Uterus (tissue), 4 donors: ENCODE data around the gene INPP4A. TPM values are rescaled to one million over a fixed set of nuclear protein-coding genes. Genes with fewer than 3 reads are reported as not detected.

Source experiments
- DNase-seq, 2 donors: peaks; one replicate each; pipeline ENCODE4 v3.0.0-alpha.2; 2019 to 2020
- H3K27ac ChIP-seq, 2 donors: fragments of 200-600 bp; sonication (generic); 1 replicate in 1 of 2; 2 replicates in 1 of 2; pipeline ENCODE4 v1.5.1; 2016 to 2018
- H3K27me3 ChIP-seq, 2 donors: fragments of 200-600 bp; sonication (generic); one replicate each; pipeline ENCODE4 v1.5.1; 2018 to 2019; ENCODE audit warnings: control low read depth in 1 of 2
- H3K36me3 ChIP-seq, 2 donors: fragments of 200-600 bp; sonication (generic); one replicate each; pipeline ENCODE4 v1.5.1; 2019; ENCODE audit warnings: control low read depth in 1 of 2
- H3K4me1 ChIP-seq, 2 donors: fragments of 200-600 bp; sonication (generic); one replicate each; pipeline ENCODE4 v1.5.1; 2018 to 2019; ENCODE audit warnings: control low read depth in 1 of 2
- H3K4me3 ChIP-seq, 2 donors: fragments of 200-600 bp; sonication (generic); 1 replicate in 1 of 2; 2 replicates in 1 of 2; pipeline ENCODE4 v1.5.1; 2018 to 2019; ENCODE audit warnings: mild to moderate bottlenecking in 1 of 2
- H3K9me3 ChIP-seq, 2 donors: fragments of 200-600 bp; sonication (generic); one replicate each; pipeline ENCODE4 v1.5.1; 2019; ENCODE audit warnings: control low read depth in 1 of 2
- POLR2A ChIP-seq, 2 donors: fragments of 450-650 bp; IDR thresholded peaks; one replicate each; pipeline ENCODE4 v1.6.1; 2016; ENCODE audit warnings: antibody characterized with exemption in 2 of 2, mild to moderate bottlenecking in 1 of 2, moderate library complexity in 1 of 2
- intact Hi-C: fragments of 100-400 bp; cut with DNase I; formaldehyde crosslinking; loops from one replicate; pipeline ENCODE4 v1.15.1; 2023; ENCODE audit warnings: low total_unique reads
- total RNA-seq, 4 donors: library from RNA; depleted of rRNA in 3 of 4; stranded (reverse); fragments of >200 nt in 3 of 4; gene quantifications; one replicate each; pipeline versions ENCODE4 v1.1.0 to v1.2.4, GENCODE V29; 2014 to 2023
- TF ChIP-seq, protein P1 (sequence below), 4 experiments: fragments of 200-600 bp in 2 of 4; fragments of 450-650 bp in 2 of 4; sonication (generic) in 2 of 4; IDR thresholded peaks; one replicate each; pipeline ENCODE4 v1.5.1; 2016 to 2019; ENCODE audit warnings: antibody characterized with exemption in 4 of 4, mild to moderate bottlenecking in 2 of 4, moderate library complexity in 1 of 4
- donor health status: DM: yes; HTN: yes; CAD: no.

INPP4A gene
- total RNA-seq, 4 donors from 2014 or later: 8.7 to 40.2 (median 35.2) TPM

DNA sequence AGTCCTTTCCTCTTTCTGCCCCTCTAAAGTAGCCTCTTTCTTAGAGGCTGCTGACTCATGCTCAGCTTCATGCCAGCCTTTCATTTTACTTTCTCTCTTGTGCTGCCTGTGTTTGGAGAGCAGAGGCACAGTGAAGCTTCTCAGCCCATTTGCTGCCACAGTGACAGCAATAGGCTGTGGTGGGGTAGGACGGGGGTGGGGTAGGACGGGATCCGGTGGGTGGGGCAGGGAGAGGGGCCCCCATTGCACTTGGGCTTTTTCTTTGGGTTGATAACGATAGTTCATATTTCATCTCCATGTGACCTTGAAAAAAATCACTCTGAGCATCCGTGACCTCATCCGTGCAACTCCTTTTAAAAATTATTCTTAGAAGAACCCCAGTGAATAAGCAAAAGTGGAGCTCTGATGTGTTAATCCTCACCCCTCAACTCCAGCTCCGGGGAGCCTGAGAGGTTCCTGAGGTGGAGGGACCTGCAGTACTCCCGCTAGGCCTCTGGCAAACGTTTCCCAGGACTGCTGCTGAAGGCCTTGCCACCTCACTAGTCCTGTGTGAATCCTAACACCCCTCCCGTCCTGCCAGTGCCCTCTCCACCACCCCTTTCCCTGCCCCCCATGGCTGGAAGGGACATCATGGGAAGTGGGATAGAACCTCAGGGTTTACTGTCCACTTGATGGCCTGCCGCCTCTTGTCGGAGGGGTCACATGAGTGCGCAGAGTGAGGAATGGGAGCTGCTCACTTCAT lies 70.8 kb downstream of the INPP4A start:
- no peaks in the 10 kb centered on the region for H3K36me3 ChIP-seq
- H3K27me3 ChIP-seq: no peaks in the 10 kb centered on the region
- H3K27ac ChIP-seq: no peak overlapping the region
- intact Hi-C loops: no loop called here
- TF ChIP-seq, protein P1, sequence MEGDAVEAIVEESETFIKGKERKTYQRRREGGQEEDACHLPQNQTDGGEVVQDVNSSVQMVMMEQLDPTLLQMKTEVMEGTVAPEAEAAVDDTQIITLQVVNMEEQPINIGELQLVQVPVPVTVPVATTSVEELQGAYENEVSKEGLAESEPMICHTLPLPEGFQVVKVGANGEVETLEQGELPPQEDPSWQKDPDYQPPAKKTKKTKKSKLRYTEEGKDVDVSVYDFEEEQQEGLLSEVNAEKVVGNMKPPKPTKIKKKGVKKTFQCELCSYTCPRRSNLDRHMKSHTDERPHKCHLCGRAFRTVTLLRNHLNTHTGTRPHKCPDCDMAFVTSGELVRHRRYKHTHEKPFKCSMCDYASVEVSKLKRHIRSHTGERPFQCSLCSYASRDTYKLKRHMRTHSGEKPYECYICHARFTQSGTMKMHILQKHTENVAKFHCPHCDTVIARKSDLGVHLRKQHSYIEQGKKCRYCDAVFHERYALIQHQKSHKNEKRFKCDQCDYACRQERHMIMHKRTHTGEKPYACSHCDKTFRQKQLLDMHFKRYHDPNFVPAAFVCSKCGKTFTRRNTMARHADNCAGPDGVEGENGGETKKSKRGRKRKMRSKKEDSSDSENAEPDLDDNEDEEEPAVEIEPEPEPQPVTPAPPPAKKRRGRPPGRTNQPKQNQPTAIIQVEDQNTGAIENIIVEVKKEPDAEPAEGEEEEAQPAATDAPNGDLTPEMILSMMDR (IDR thresholded peaks at IDR 0.05): no peak
- TF ChIP-seq POLR2A (IDR thresholded peaks at IDR 0.05): no peak
- no peak overlapping the region for H3K4me3 ChIP-seq
- no peaks in the 10 kb centered on the region for H3K9me3 ChIP-seq
- no peak for DNase-seq
- peaks cover 0 to 10% of the 10 kb centered on the region in 2 donors for H3K4me1 ChIP-seq

DNA sequence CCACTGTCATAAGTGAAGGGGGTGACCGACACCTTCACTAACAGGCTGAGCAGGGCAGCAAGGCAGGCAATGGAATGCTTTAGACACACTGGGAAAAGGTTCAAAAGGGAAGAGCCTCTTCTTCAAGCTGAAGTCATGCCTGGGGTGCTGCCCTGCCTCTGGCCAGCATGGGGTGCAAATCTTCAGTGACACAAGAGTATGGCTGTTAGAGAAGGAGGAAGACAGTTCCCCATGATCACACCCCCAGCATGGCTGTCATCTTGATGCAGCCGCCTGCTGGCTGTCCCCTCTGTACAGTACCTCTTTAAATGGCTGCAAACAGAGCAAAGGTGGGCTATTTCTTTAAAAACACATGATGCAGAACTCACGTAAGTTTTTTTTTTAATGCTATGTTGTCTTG lies 71.9 kb downstream of the INPP4A start:
- TF ChIP-seq, protein P1 (IDR thresholded peaks at IDR 0.05): no peak
- TF ChIP-seq POLR2A (IDR thresholded peaks at IDR 0.05): no peak
- H3K27me3 ChIP-seq: no peaks in the 10 kb centered on the region
- intact Hi-C loops: no loop called here
- no peak overlapping the region for H3K4me3 ChIP-seq
- H3K4me1 ChIP-seq: peaks cover 0 to 10% of the 10 kb centered on the region in 2 donors
- no peak for DNase-seq
- no peak overlapping the region for H3K27ac ChIP-seq
- no peaks in the 10 kb centered on the region for H3K36me3 ChIP-seq
- H3K9me3 ChIP-seq: no peaks in the 10 kb centered on the region

DNA sequence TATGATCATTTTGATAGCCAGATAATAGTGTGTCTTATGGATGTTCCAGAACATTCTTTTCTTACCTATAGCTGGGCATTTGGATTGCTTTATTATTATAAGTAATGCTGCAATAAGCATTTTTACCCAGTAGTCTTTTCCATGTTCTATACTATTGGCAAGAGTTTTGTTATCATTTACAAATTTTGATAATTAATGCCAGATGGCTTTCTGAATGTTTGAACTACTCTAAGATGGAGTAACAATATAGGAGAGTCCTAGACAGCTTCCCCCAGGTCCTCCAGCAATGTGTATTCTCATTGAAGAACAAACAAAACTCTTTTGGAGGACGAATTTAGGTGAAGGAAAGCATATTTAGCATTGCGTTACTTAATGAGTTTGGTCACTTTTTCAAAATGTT lies 73.0 kb downstream of the INPP4A start:
- Histone ChIP-seq H3K4me3 (no peak overlapping the region), H3K27me3 (no peaks in the 10 kb centered on the region), H3K27ac (no peak overlapping the region), H3K9me3 (no peaks in the 10 kb centered on the region), H3K36me3 (no peaks in the 10 kb centered on the region), H3K4me1 (peaks cover 0 to 10% of the 10 kb centered on the region in 2 donors)
- TF ChIP-seq, protein P1 (IDR thresholded peaks at IDR 0.05): no peak
- no peak for TF ChIP-seq POLR2A (IDR thresholded peaks at IDR 0.05)
- intact Hi-C loops: no loop called here
- DNase-seq: no peak

DNA sequence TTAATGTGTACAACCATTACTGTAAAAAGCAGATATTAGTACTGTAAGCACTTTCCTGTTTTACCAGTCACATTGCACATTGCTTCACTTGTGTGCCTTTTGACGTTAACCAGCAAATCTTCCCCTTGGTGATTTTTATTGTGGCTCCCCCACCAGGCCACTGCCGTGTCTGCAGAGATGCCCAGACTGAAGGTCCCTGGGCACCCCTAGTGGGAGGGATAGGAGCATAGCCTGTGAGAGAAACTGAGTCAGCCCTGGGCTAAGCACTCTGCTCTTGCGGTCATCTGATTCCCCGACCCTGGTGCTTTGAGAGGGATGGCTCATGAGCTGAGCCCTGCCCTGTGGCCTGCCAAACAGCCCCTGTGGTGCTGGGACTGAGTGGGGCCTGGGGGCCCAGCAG lies 73.4 kb downstream of the INPP4A start:
- no peak overlapping the region for H3K4me3 ChIP-seq
- H3K4me1 ChIP-seq: peaks cover 0 to 10% of the 10 kb centered on the region in 2 donors

DNA sequence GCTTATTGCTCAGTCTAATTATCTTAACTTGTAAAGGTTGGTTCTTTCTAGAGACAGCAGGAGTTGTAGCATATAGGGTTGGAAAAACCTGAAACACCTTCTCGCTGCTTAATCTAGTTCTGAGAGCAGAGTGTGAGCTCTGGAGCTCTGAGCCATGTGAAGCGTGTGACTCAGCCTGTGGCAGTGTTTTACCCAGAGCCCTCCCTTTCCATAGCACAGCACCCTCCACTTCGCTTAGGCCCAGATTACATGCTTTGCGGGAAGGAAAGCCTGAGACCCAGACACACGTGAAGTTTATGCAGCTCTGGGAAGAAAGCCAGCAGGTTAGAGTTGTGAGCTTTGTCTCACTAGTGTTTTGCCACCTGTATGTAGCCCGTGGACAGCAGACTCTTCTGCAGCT lies 74.5 kb downstream of the INPP4A start:
- Histone ChIP-seq H3K4me1 (peaks cover 0 to 10% of the 10 kb centered on the region in 2 donors), H3K36me3 (no peaks in the 10 kb centered on the region), H3K9me3 (no peaks in the 10 kb centered on the region), H3K4me3 (no peak overlapping the region), H3K27ac (no peak overlapping the region), H3K27me3 (no peaks in the 10 kb centered on the region)
- intact Hi-C loops: no loop called here
- DNase-seq: no peak
- TF ChIP-seq POLR2A (IDR thresholded peaks at IDR 0.05): no peak
- TF ChIP-seq, protein P1 (IDR thresholded peaks at IDR 0.05): no peak

More for the DNA sequence above, 73.4 kb downstream of the INPP4A start:
- Histone ChIP-seq H3K36me3 (no peaks in the 10 kb centered on the region), H3K9me3 (no peaks in the 10 kb centered on the region), H3K27me3 (no peaks in the 10 kb centered on the region), H3K27ac (no peak overlapping the region)
- DNase-seq: no peak
- no peak for TF ChIP-seq POLR2A (IDR thresholded peaks at IDR 0.05)
- TF ChIP-seq, protein P1 (IDR thresholded peaks at IDR 0.05): peak in 1 of 4 experiments; percentile 14
- intact Hi-C loops: no loop called here
